GM12801 (cell line): Measurements from ENCODE around the gene EPG5.

Source experiments
- CTCF ChIP-seq: IDR thresholded peaks from one replicate; pipeline ENCODE4 v1.5.1; 2011; ENCODE audit warnings: control low read depth; ENCODE audit not compliant: insufficient read length; ENCODE audit errors: extremely low read depth

Gene EPG5

GRCh38 chr18:45910405-45911023 is 56.6 kb downstream of the EPG5 start:
- TF ChIP-seq CTCF: peak; percentile 54

- TF ChIP-seq CTCF: no peak
Measured at GRCh38 chr18:45901654-45902210, 65.4 kb downstream of the EPG5 start.

GRCh38 chr18:45900623-45901022 is 66.5 kb downstream of the EPG5 start:
- no peak for TF ChIP-seq CTCF

DNA sequence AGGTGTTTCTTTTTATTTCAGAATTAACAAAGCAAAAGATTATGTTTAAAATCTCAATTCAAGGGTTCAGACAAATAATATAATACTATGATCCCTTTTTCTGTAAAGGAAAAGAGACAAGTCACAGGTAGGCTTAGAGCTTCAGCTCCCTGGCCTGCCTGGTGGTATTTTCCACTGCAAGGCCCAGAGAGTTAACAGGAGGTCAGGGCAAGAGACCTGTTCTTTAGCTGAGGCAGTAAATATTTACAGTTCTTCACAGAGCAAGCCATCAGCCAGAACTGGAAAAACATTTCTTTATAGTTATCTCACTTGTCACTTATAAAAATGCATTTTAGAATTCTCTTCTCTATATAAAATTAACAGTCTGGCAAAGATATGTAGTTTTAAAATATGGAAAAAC is 70.1 kb downstream of the EPG5 start:
- no peak for TF ChIP-seq CTCF

- no peak for TF ChIP-seq CTCF
Measured at GRCh38 chr18:45896452-45896851, 70.7 kb downstream of the EPG5 start.

DNA sequence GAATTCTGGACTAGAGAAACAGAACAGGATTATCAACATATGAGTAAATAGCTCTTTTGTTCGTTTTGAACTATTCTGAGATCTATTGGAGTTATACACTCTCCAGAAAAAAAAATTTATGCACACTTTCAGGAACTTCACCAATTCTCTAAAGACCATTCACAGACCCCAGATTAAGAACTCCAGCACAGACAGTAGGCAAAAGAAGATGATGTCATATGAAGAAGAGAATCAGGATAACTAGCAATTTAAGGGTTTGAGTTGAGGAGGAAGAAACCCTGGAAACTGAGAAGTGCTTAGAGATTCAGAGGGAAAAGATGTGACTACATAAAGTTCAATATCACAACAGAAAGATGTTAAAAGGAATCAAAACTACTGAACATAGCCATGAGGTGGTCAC is 71.8 kb downstream of the EPG5 start:
- no peak for TF ChIP-seq CTCF

- no peak for TF ChIP-seq CTCF
Measured at GRCh38 chr18:45894818-45895217, 72.3 kb downstream of the EPG5 start.
